Transverse colon (tissue), 3 donors: ENCODE measurements around the gene SCN4A.

ENCODE experiments used
- CTCF ChIP-seq, 5 experiments: fragments of 200-600 bp in 3 of 5; fragments of 450-650 bp in 2 of 5; sonication (generic) in 3 of 5; IDR thresholded peaks; 1 replicate in 2 of 5; 2 replicates in 3 of 5; pipeline ENCODE4 v1.5.1; 2016 to 2017; ENCODE audit warnings: antibody characterized with exemption in 5 of 5, inconsistent platforms in 3 of 5, mild to moderate bottlenecking in 2 of 5, moderate library complexity in 1 of 5
- POLR2A ChIP-seq: fragments of 450-650 bp; IDR thresholded peaks from one replicate; pipeline ENCODE4 v1.6.1; 2016; ENCODE audit warnings: antibody characterized with exemption, mild to moderate bottlenecking, moderate library complexity

GRCh38 chr17:63976702-63977101, 4.0 kb upstream of the SCN4A start:
- TF ChIP-seq CTCF (IDR thresholded peaks at IDR 0.05) (no peak), POLR2A (no peak)
